MCF 10A (cell line): ENCODE data around the gene ATP1A2. TPM values are rescaled to one million over a fixed set of nuclear protein-coding genes. Genes with fewer than 3 reads are reported as not detected.
A peak's percentile ranks its signal among the peaks of the same experiment; 100 is the strongest.

Source experiments
- BruUV-seq: library from RNA; stranded (reverse); fragments of 400-500 nt; replicated peaks from 2 replicates; lab custom pipeline; 2021; lab: Mats Ljungman, UMichigan
- CTCF ChIA-PET: fragments of 300-600 bp; sonication (Branson Sonifier 250); formaldehyde crosslinking; extraction: SDS; loops from one replicate; lab custom pipeline; 2021; ENCODE audit warnings: antibody characterized with exemption, inconsistent platforms; lab: Yijun Ruan, JAX
- POLR2A ChIA-PET: fragments of 300-600, 350-650 bp; sonication (Branson Sonifier 250); formaldehyde crosslinking; extraction: SDS; loops from one replicate; lab custom pipeline; 2020; ENCODE audit warnings: antibody characterized with exemption, inconsistent platforms; lab: Yijun Ruan, JAX
- DNase-seq: peaks from one replicate; pipeline ENCODE4 v3.0.0-alpha.2; 2018; ENCODE audit not compliant: unreplicated experiment
- H3K27ac Mint-ChIP-seq: one replicate; pipeline ENCODE4 v1.8.0; 2022; ENCODE audit warnings: mild to moderate bottlenecking, low read depth, mixed read lengths; ENCODE audit not compliant: unreplicated experiment
- H3K27me3 Mint-ChIP-seq: one replicate; pipeline ENCODE4 v1.8.0; 2022; ENCODE audit warnings: mixed read lengths; ENCODE audit not compliant: insufficient read depth, unreplicated experiment
- H3K36me3 Mint-ChIP-seq: one replicate; pipeline ENCODE4 v1.8.0; 2022; ENCODE audit warnings: mild to moderate bottlenecking, moderate library complexity, mixed read lengths; ENCODE audit not compliant: insufficient read depth, unreplicated experiment
- H3K4me1 Mint-ChIP-seq: one replicate; pipeline ENCODE4 v1.8.0; 2022; ENCODE audit warnings: mixed read lengths; ENCODE audit not compliant: insufficient read depth, unreplicated experiment
- H3K4me3 Mint-ChIP-seq: one replicate; pipeline ENCODE4 v1.8.0; 2022; ENCODE audit warnings: mild to moderate bottlenecking, moderate library complexity, mixed read lengths; ENCODE audit not compliant: unreplicated experiment
- H3K9me3 Mint-ChIP-seq: one replicate; pipeline ENCODE4 v1.8.0; 2022; ENCODE audit warnings: mixed read lengths; ENCODE audit not compliant: unreplicated experiment
- intact Hi-C: fragments of 100-400 bp; cut with micrococcal nuclease; formaldehyde crosslinking; loops from 2 replicates; pipeline ENCODE4 v1.14.1; 2022
- total RNA-seq: library from RNA; stranded (reverse); gene quantifications from 2 replicates; pipeline ENCODE4 v1.2.3, GENCODE V29; 2022
- TF ChIP-seq, protein P1 (sequence below): fragments of 200-600 bp; IDR thresholded peaks from one replicate; pipeline ENCODE4 v1.8.0; 2022; ENCODE audit warnings: antibody characterized with exemption, mild to moderate bottlenecking; ENCODE audit not compliant: unreplicated experiment

ATP1A2 gene
- total RNA-seq, 1 experiment from 2014 or later: not detected

DNA sequence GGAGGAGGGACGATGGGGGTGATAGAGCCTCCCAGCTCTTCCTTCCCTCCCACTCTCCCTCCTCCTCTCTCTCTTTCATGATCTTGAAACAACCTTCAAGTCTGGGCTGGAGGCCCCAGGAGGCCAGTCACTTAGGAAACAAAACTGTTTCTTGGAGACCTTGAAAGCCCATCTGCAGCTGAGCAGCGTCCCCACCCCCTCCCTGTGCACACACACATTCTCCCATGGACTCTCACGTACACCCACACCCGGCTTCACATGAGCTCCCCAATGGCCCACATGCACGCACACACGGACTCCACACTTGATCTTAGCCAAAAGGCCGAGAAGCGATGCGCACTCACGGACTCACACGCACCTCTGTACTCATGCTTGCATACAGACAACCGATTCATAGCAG is 3.2 kb upstream of the ATP1A2 start:
- ChIA-PET CTCF (interaction anchor here (0.6 to 13.2 kb wide), 7 partner anchors 11 to 181 kb away, joined by 3 to 243 read pairs (median 3); no protein-coding TSS in a partner anchor), POLR2A (interaction anchor here (0.6 to 1.0 kb wide), 4 partner anchors 12 to 240 kb away, joined by 3 read pairs; no protein-coding TSS in a partner anchor)
- Mint-ChIP-seq H3K36me3 (no peaks in the 10 kb centered on the region), H3K4me1 (peaks cover 19% of the 10 kb centered on the region), H3K4me3 (no peak overlapping the region), H3K27me3 (no peaks in the 10 kb centered on the region), H3K27ac (no peak overlapping the region), H3K9me3 (no peaks in the 10 kb centered on the region)
- intact Hi-C loops: no loop called here
- no TSS peak for BruUV-seq
- DNase-seq: no peak
- TF ChIP-seq, protein P1, sequence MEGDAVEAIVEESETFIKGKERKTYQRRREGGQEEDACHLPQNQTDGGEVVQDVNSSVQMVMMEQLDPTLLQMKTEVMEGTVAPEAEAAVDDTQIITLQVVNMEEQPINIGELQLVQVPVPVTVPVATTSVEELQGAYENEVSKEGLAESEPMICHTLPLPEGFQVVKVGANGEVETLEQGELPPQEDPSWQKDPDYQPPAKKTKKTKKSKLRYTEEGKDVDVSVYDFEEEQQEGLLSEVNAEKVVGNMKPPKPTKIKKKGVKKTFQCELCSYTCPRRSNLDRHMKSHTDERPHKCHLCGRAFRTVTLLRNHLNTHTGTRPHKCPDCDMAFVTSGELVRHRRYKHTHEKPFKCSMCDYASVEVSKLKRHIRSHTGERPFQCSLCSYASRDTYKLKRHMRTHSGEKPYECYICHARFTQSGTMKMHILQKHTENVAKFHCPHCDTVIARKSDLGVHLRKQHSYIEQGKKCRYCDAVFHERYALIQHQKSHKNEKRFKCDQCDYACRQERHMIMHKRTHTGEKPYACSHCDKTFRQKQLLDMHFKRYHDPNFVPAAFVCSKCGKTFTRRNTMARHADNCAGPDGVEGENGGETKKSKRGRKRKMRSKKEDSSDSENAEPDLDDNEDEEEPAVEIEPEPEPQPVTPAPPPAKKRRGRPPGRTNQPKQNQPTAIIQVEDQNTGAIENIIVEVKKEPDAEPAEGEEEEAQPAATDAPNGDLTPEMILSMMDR: no peak

DNA sequence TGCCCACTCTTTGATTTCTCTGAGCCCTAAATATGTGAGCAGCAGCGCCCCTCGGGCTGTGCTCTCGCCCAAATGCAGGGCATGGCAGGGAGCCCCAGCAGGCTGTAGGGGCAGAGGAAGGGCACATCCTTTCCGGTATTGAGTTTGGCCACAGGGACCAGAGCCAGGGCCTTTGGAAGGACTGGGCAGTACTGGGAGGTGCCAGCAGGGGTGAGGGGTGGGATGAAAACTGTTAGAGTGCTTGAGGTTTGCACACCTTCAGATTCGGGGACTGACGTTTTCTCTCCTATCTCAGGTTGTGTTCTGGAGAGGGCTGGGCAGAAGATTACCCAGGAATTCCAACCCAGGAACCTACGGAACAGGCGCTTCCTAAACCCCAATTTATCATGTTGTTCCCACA is 2.2 kb upstream of the ATP1A2 start:
- H3K4me1 Mint-ChIP-seq: peaks cover 19% of the 10 kb centered on the region
- no peaks in the 10 kb centered on the region for H3K9me3 Mint-ChIP-seq
- no peaks in the 10 kb centered on the region for H3K27me3 Mint-ChIP-seq
- intact Hi-C loops: no loop called here
- no peak for DNase-seq
- no peak overlapping the region for H3K27ac Mint-ChIP-seq
- H3K4me3 Mint-ChIP-seq: no peak overlapping the region
- CTCF ChIA-PET: interaction anchor here (0.7 to 4.9 kb wide), 4 partner anchors 11 to 138 kb away, joined by 3 to 31 read pairs (median 4); no protein-coding TSS in a partner anchor
- BruUV-seq: no TSS peak
- POLR2A ChIA-PET: no interaction called here
- TF ChIP-seq, protein P1: no peak
- no peaks in the 10 kb centered on the region for H3K36me3 Mint-ChIP-seq

GRCh38 chr1:160114085-160114484 is 1.5 kb upstream of the ATP1A2 start:
- no peak overlapping the region for H3K4me3 Mint-ChIP-seq
- H3K9me3 Mint-ChIP-seq: no peaks in the 10 kb centered on the region
- H3K4me1 Mint-ChIP-seq: peaks cover 15% of the 10 kb centered on the region
- no peak overlapping the region for H3K27ac Mint-ChIP-seq
- intact Hi-C loops: no loop called here
- POLR2A ChIA-PET: no interaction called here
- DNase-seq: no peak
- H3K27me3 Mint-ChIP-seq: no peaks in the 10 kb centered on the region
- TF ChIP-seq, protein P1: no peak
- BruUV-seq: no TSS peak
- H3K36me3 Mint-ChIP-seq: no peaks in the 10 kb centered on the region
- CTCF ChIA-PET: interaction anchor here (1.0 to 1.5 kb wide), 3 partner anchors 10 to 177 kb away, joined by 4 to 9 read pairs (median 5); no protein-coding TSS in a partner anchor

DNA sequence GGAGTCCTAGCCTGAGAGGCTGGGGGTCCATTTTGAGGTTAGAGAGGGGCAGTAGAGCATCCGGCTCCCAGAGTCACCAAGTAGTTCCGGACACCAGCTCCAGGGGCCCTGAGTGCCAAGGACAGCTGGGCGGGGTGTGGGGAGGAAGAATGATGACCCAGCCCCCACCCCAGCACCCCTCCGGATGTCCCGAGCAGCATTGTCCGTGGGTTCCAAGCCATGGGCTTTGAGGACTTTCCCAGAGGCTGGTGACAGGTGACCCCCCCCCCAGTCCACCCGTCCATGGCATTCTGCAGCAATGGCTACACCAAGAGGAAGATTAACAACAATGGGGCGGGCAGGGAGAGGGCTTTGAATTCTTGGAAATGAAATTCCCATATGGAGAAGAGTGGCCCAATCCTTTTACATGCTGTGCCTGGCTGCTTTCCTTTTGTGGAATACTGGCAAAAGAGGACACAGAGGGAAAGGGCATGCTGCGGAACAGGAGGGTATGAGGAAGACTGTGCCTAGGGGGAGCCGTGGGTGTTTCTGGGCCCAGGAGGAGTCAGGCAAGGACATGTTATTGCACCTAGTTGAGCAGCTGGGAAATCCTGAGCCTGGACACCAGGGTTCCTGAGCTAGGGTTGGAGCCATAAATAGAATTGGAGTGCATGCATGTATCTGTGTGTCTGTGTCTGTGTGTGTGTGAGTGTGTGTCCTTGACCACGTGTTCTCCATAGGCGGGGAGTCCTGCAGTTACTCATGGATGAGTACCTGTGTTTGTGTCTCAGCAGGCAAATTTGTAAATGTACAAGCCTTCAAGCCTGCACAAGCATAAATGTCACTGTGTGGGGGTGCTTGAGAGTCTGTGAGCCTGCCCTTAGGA is 956 bp downstream of the ATP1A2 start:
- no TSS peak for BruUV-seq
- no peaks in the 10 kb centered on the region for H3K9me3 Mint-ChIP-seq
- TF ChIP-seq, protein P1: no peak
- H3K4me1 Mint-ChIP-seq: peaks cover 8% of the 10 kb centered on the region
- intact Hi-C loops: no loop called here
- POLR2A ChIA-PET: interaction anchor here (0.5 to 2.2 kb wide), 13 partner anchors 8 to 168 kb away, joined by 3 to 11 read pairs (median 6); partner anchors contain the start of genes DCAF8, IGSF8, PEX19 and PIGM
- no peak overlapping the region for H3K27ac Mint-ChIP-seq
- no peak overlapping the region for H3K4me3 Mint-ChIP-seq
- H3K27me3 Mint-ChIP-seq: no peaks in the 10 kb centered on the region
- H3K36me3 Mint-ChIP-seq: no peaks in the 10 kb centered on the region
- CTCF ChIA-PET: interaction anchor here (0.6 to 3.8 kb wide), 15 partner anchors 8 to 174 kb away, joined by 3 to 69 read pairs (median 5); no protein-coding TSS in a partner anchor
- DNase-seq: peak; percentile 54
